Epithelial cell of esophagus (primary cell): Measurements from ENCODE around the gene ACVR1.
A peak's percentile ranks its signal among the peaks of the same experiment; 100 is the strongest.

Experiments
- DNase-seq: peaks from one replicate; pipeline ENCODE4 v3.0.0; 2010; ENCODE audit warnings: low read depth
- H3K4me3 ChIP-seq: 2 replicates; pipeline ENCODE4 v1.5.1; 2011; ENCODE audit warnings: mild to moderate bottlenecking, low read length, control low read depth
- CTCF ChIP-seq: IDR thresholded peaks from 2 replicates; pipeline ENCODE4 v1.5.1; 2011; ENCODE audit warnings: low read depth, mild to moderate bottlenecking, low read length, control low read depth, inconsistent platforms; ENCODE audit not compliant: insufficient read depth; ENCODE audit errors: missing control alignments

Gene ACVR1

GRCh38 chr2:157691695-157692094, 184.4 kb downstream of the ACVR1 start:
- no peak overlapping the region for H3K4me3 ChIP-seq
- no peak for TF ChIP-seq CTCF
- peak; percentile 60 for DNase-seq

GRCh38 chr2:157691131-157691530, 185.0 kb downstream of the ACVR1 start:
- no peak for TF ChIP-seq CTCF
- no peak for DNase-seq
- H3K4me3 ChIP-seq = no peak overlapping the region
